Fibroblast of lung (primary cell): Measurements from ENCODE around the gene RGL2.

Experiments
- CTCF ChIP-seq, 2 donors: IDR thresholded peaks in 1 of 2; conservative IDR thresholded peaks in 1 of 2; 1 replicate in 1 of 2; 2 replicates in 1 of 2; pipeline ENCODE4 v1.5.1; 2011 to 2012; ENCODE audit warnings: low read length in 2 of 2, control low read depth in 1 of 2, inconsistent platforms in 1 of 2, low read depth in 1 of 2, mild to moderate bottlenecking in 1 of 2
- EZH2 ChIP-seq: IDR thresholded peaks from 2 replicates; pipeline ENCODE4 v1.5.1; 2012; ENCODE audit warnings: low read length, control low read depth, mild to moderate bottlenecking; ENCODE audit errors: missing control alignments

GRCh38 chr6:33272275-33273128 lies 26.2 kb downstream of the RGL2 start:
- TF ChIP-seq CTCF (conservative IDR thresholded peaks at IDR 0.05 in 1 of 2, IDR thresholded peaks at IDR 0.05 in 1 of 2; ENCODE audit: low read depth in 1 of 2, low read length in 2 of 2) (no peak), EZH2 (no peak)
